ENCODE data around the gene TOMM6. TPM values are rescaled to one million over a fixed set of nuclear protein-coding genes. Genes with fewer than 3 reads are reported as not detected.

Gene TOMM6
- total and polyA plus RNA-seq, 4 experiments from 2014 or later = 118 to 353 (median 213) TPM

GRCh38 chr6:41746107-41746506 lies 41.4 kb upstream of the TOMM6 start:
- Mint-ChIP-seq H3K27ac (no peak overlapping the region), H3K27me3 (peaks cover 0 to 2% of the 10 kb centered on the region in 2 donors), H3K9me3 (no peaks in the 10 kb centered on the region), H3K36me3 (no peaks in the 10 kb centered on the region), H3K4me1 (no peaks in the 10 kb centered on the region), H3K4me3 (no peak overlapping the region)
- Histone ChIP-seq H3K27ac (ENCODE audit: low read depth, low read length) (no peak overlapping the region), H3K27me3 (ENCODE audit: insufficient read depth, low read length) (no peaks in the 10 kb centered on the region), H3K36me3 (ENCODE audit: insufficient read depth, low read length) (no peaks in the 10 kb centered on the region), H3K9me3 (ENCODE audit: control insufficient read depth in 1 of 2, low read length in 2 of 2) (no peaks in the 10 kb centered on the region), H3K4me3 (ENCODE audit: low read length in 2 of 2) (no peak overlapping the region), H3K4me1 (ENCODE audit: insufficient read depth, low read length) (no peaks in the 10 kb centered on the region)
- DNase-seq = no peak
- intact Hi-C loops (cut with micrococcal nuclease) = no loop called here
- ChIA-PET CTCF (ENCODE audit: partially characterized antibody) (no interaction called here), POLR2A (ENCODE audit: partially characterized antibody) (no interaction called here)

GRCh38 chr6:41747256-41748101 lies 40.0 kb upstream of the TOMM6 start, which contains the start of gene PGC:
TSS of gene PGC (minus strand) at chr6:41747397. CDS start at chr6:41747334, 63 bp downstream.
- Mint-ChIP-seq H3K4me3 (no peak within 1 kb of the TSS), H3K27ac (no peak within 1 kb of the TSS), H3K27me3 (peaks cover 0 to 2% of the 10 kb centered on the region in 2 donors), H3K4me1 (no peaks in the 10 kb centered on the region), H3K36me3 (no peaks in the 10 kb centered on the region), H3K9me3 (no peaks in the 10 kb centered on the region)
- H3K9me3 ChIP-seq (ENCODE audit: control insufficient read depth in 1 of 2, low read length in 2 of 2) = no peaks in the 10 kb centered on the region
- no peaks in the 10 kb centered on the region for H3K4me1 ChIP-seq (ENCODE audit: insufficient read depth, low read length)
- intact Hi-C loops (cut with micrococcal nuclease) = no loop called here
- POLR2A ChIA-PET (ENCODE audit: partially characterized antibody) = no interaction called here
- CTCF ChIA-PET (ENCODE audit: partially characterized antibody) = no interaction called here
- no peaks in the 10 kb centered on the region for H3K36me3 ChIP-seq (ENCODE audit: insufficient read depth, low read length)
- H3K4me3 ChIP-seq (ENCODE audit: low read length in 2 of 2) = no peak within 1 kb of the TSS
- H3K27ac ChIP-seq (ENCODE audit: low read depth, low read length) = no peak within 1 kb of the TSS
- H3K27me3 ChIP-seq (ENCODE audit: insufficient read depth, low read length) = no peaks in the 10 kb centered on the region
- no peak for DNase-seq

GRCh38 chr6:41748102-41748477 lies 39.4 kb upstream of the TOMM6 start:
- Mint-ChIP-seq H3K27me3 (peaks cover 0 to 2% of the 10 kb centered on the region in 2 donors), H3K4me1 (no peaks in the 10 kb centered on the region), H3K9me3 (no peaks in the 10 kb centered on the region), H3K36me3 (no peaks in the 10 kb centered on the region), H3K27ac (no peak overlapping the region), H3K4me3 (no peak overlapping the region)
- Histone ChIP-seq H3K27ac (ENCODE audit: low read depth, low read length) (no peak overlapping the region), H3K4me3 (ENCODE audit: low read length in 2 of 2) (no peak overlapping the region), H3K9me3 (ENCODE audit: control insufficient read depth in 1 of 2, low read length in 2 of 2) (no peaks in the 10 kb centered on the region), H3K4me1 (ENCODE audit: insufficient read depth, low read length) (no peaks in the 10 kb centered on the region), H3K27me3 (ENCODE audit: insufficient read depth, low read length) (no peaks in the 10 kb centered on the region), H3K36me3 (ENCODE audit: insufficient read depth, low read length) (no peaks in the 10 kb centered on the region)
- no peak for DNase-seq
- ChIA-PET POLR2A (ENCODE audit: partially characterized antibody) (no interaction called here), CTCF (ENCODE audit: partially characterized antibody) (no interaction called here)
- intact Hi-C loops (cut with micrococcal nuclease) = no loop called here

GRCh38 chr6:41748542-41748941 lies 39.0 kb upstream of the TOMM6 start:
- Mint-ChIP-seq H3K27ac (no peak overlapping the region), H3K36me3 (no peaks in the 10 kb centered on the region), H3K4me1 (no peaks in the 10 kb centered on the region), H3K27me3 (peaks cover 0 to 2% of the 10 kb centered on the region in 2 donors), H3K9me3 (no peaks in the 10 kb centered on the region), H3K4me3 (no peak overlapping the region)
- intact Hi-C loops (cut with micrococcal nuclease) = no loop called here
- Histone ChIP-seq H3K27ac (ENCODE audit: low read depth, low read length) (no peak overlapping the region), H3K4me1 (ENCODE audit: insufficient read depth, low read length) (no peaks in the 10 kb centered on the region), H3K27me3 (ENCODE audit: insufficient read depth, low read length) (no peaks in the 10 kb centered on the region), H3K9me3 (ENCODE audit: control insufficient read depth in 1 of 2, low read length in 2 of 2) (no peaks in the 10 kb centered on the region), H3K36me3 (ENCODE audit: insufficient read depth, low read length) (no peaks in the 10 kb centered on the region), H3K4me3 (ENCODE audit: low read length in 2 of 2) (no peak overlapping the region)
- DNase-seq = no peak
- ChIA-PET POLR2A (ENCODE audit: partially characterized antibody) (no interaction called here), CTCF (ENCODE audit: partially characterized antibody) (no interaction called here)

GRCh38 chr6:41750374-41750773 lies 37.1 kb upstream of the TOMM6 start:
- no peak for DNase-seq
- POLR2A ChIA-PET (ENCODE audit: partially characterized antibody) = no interaction called here
- no peak overlapping the region for H3K4me3 Mint-ChIP-seq
- Histone ChIP-seq H3K36me3 (ENCODE audit: insufficient read depth, low read length) (no peaks in the 10 kb centered on the region), H3K4me3 (ENCODE audit: low read length in 2 of 2) (no peak overlapping the region), H3K4me1 (ENCODE audit: insufficient read depth, low read length) (no peaks in the 10 kb centered on the region), H3K27ac (ENCODE audit: low read depth, low read length) (no peak overlapping the region), H3K27me3 (ENCODE audit: insufficient read depth, low read length) (no peaks in the 10 kb centered on the region), H3K9me3 (ENCODE audit: control insufficient read depth in 1 of 2, low read length in 2 of 2) (no peaks in the 10 kb centered on the region)
- H3K9me3 Mint-ChIP-seq = no peaks in the 10 kb centered on the region
- peaks cover 0 to 2% of the 10 kb centered on the region in 2 donors for H3K27me3 Mint-ChIP-seq
- intact Hi-C loops (cut with micrococcal nuclease) = no loop called here
- H3K27ac Mint-ChIP-seq = no peak overlapping the region
- CTCF ChIA-PET (ENCODE audit: partially characterized antibody) = interaction anchor here (1.2 kb wide), 1 partner anchor 25 kb away, joined by 3 read pairs; no protein-coding TSS in a partner anchor
- no peaks in the 10 kb centered on the region for H3K36me3 Mint-ChIP-seq
- no peaks in the 10 kb centered on the region for H3K4me1 Mint-ChIP-seq

- DNase-seq = no peak
- Mint-ChIP-seq H3K36me3 (no peaks in the 10 kb centered on the region), H3K9me3 (no peaks in the 10 kb centered on the region), H3K4me1 (no peaks in the 10 kb centered on the region), H3K27me3 (no peaks in the 10 kb centered on the region), H3K4me3 (no peak overlapping the region), H3K27ac (peak overlapping the region in 1 of 7 donors; percentile 36)
- Histone ChIP-seq H3K9me3 (ENCODE audit: control insufficient read depth in 1 of 2, low read length in 2 of 2) (no peaks in the 10 kb centered on the region), H3K4me1 (ENCODE audit: insufficient read depth, low read length) (no peaks in the 10 kb centered on the region), H3K27ac (ENCODE audit: low read depth, low read length) (no peak overlapping the region), H3K36me3 (ENCODE audit: insufficient read depth, low read length) (no peaks in the 10 kb centered on the region), H3K27me3 (ENCODE audit: insufficient read depth, low read length) (no peaks in the 10 kb centered on the region), H3K4me3 (ENCODE audit: low read length in 2 of 2) (no peak overlapping the region)
- POLR2A ChIA-PET (ENCODE audit: partially characterized antibody) = no interaction called here
- intact Hi-C loops (cut with micrococcal nuclease) = no loop called here
- CTCF ChIA-PET (ENCODE audit: partially characterized antibody) = no interaction called here
Observed at GRCh38 chr6:41755895-41756294, 31.6 kb upstream of the TOMM6 start.

- H3K4me1 Mint-ChIP-seq = no peaks in the 10 kb centered on the region
- H3K9me3 ChIP-seq (ENCODE audit: control insufficient read depth in 1 of 2, low read length in 2 of 2) = no peaks in the 10 kb centered on the region
- H3K36me3 ChIP-seq (ENCODE audit: insufficient read depth, low read length) = no peaks in the 10 kb centered on the region
- H3K27me3 Mint-ChIP-seq = peaks cover 0 to 2% of the 10 kb centered on the region in 2 donors
- no peak overlapping the region for H3K27ac Mint-ChIP-seq
- H3K36me3 Mint-ChIP-seq = no peaks in the 10 kb centered on the region
- H3K4me3 ChIP-seq (ENCODE audit: low read length in 2 of 2) = no peak overlapping the region
- ChIA-PET POLR2A (ENCODE audit: partially characterized antibody) (no interaction called here), CTCF (ENCODE audit: partially characterized antibody) (no interaction called here)
- H3K27me3 ChIP-seq (ENCODE audit: insufficient read depth, low read length) = no peaks in the 10 kb centered on the region
- H3K27ac ChIP-seq (ENCODE audit: low read depth, low read length) = no peak overlapping the region
- H3K4me1 ChIP-seq (ENCODE audit: insufficient read depth, low read length) = no peaks in the 10 kb centered on the region
- intact Hi-C loops (cut with micrococcal nuclease) = no loop called here
- H3K4me3 Mint-ChIP-seq = no peak overlapping the region
- H3K9me3 Mint-ChIP-seq = no peaks in the 10 kb centered on the region
- DNase-seq = no peak
Observed at GRCh38 chr6:41756354-41756753, 31.1 kb upstream of the TOMM6 start.
